Measurements from ENCODE around the gene SERP2.

DNA sequence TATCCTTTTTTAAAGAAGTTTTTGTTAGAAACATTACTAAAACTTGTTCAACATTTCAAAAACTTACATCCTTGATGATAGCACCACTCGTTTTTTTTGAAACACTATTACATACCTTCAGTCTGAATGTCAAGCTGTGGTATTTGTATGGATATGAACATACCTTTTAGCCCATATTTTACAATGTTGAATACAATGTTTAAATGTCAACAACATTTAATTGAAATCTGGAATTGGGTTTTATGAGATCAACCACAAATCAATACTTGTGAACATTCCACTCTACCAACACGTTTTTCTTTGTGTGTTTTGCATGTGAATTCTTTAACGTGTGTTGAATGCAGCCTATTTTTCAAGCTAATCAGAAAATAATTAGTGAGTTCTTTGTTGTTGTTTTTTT lies 4.7 kb downstream of the SERP2 start:
- TF ChIP-seq CTCF (IDR thresholded peaks at IDR 0.05) (no peak), POLR2A (IDR thresholded peaks at IDR 0.05; ENCODE audit: low read depth) (no peak), POLR2AphosphoS5 (IDR thresholded peaks at IDR 0.05) (no peak)

Measured in esophagus muscularis mucosa (tissue), 3 donors.